H1 (cell line): Measurements from ENCODE around the gene RFX3. TPM values are rescaled to one million over a fixed set of nuclear protein-coding genes. Genes with fewer than 3 reads are reported as not detected.

Experiments used
- CTBP2 ChIP-seq: IDR thresholded peaks from 2 replicates; pipeline ENCODE4 v1.7.0; 2011; ENCODE audit warnings: borderline replicate concordance, mild to moderate bottlenecking, moderate library complexity, mixed read lengths, low read length; ENCODE audit not compliant: insufficient read depth, insufficient read length
- HDAC2 ChIP-seq, 2 experiments: fragments of 300-600 bp in 1 of 2; sonication (generic) in 1 of 2; IDR thresholded peaks; 2 replicates each; pipeline ENCODE4 v1.6.1; 2011 to 2012; ENCODE audit warnings: low read depth in 2 of 2, low read length in 2 of 2, mild to moderate bottlenecking in 2 of 2, moderate library complexity in 2 of 2, borderline replicate concordance in 1 of 2, inconsistent platforms in 1 of 2
- JUN ChIP-seq: IDR thresholded peaks from 2 replicates; pipeline ENCODE4 v1.6.1; 2011; ENCODE audit warnings: low read depth, mild to moderate bottlenecking, improper control_type of control experiment, low read length
- JUND ChIP-seq: IDR thresholded peaks from 2 replicates; pipeline ENCODE4 v1.6.1; 2011; ENCODE audit warnings: mild to moderate bottlenecking, improper control_type of control experiment, low read length
- RNF2 ChIP-seq: fragments of 200-900, 300-1000 bp; sonication (generic); IDR thresholded peaks from 2 replicates; pipeline ENCODE4 v1.7.1; 2016; ENCODE audit warnings: borderline replicate concordance, low read depth, mild to moderate bottlenecking, antibody characterized with exemption, low read length; ENCODE audit not compliant: poor library complexity, severe bottlenecking; ENCODE audit errors: missing control alignments
- polyA plus RNA-seq, 7 experiments: library from polyadenylated mRNA; depleted of rRNA in 3 of 7; stranded (reverse) in 5 of 7; unstranded in 2 of 7; fragments of >200 nt in 5 of 7; fragments of 200-250 nt in 2 of 7; gene quantifications; 1 replicate in 5 of 7; 2 replicates in 1 of 7; 4 replicates in 1 of 7; pipeline versions ENCODE4 v1.2.1 to v1.2.3, GENCODE V29; 2011 to 2013; ENCODE audit warnings: missing spikeins in 2 of 7, mixed read lengths in 2 of 7
- total RNA-seq: library from RNA; stranded (reverse); fragmentation: NEBNext Ultra II Directional; extraction: Animal tissue kit (Norgen Biotek cat#: 25700); gene quantifications from 2 replicates; pipeline ENCODE4 v1.2.1, GENCODE V29; 2021

Gene RFX3
- total and polyA plus RNA-seq, 2 of the 8 experiments (the other 6 are each of a cell fraction or from before 2014, with no cell fraction given): 4.9 to 22.6 TPM

GRCh38 chr9:3246241-3246640 is 279.6 kb downstream of the RFX3 start (continued):
- TF ChIP-seq JUND (no peak), JUN (no peak), HDAC2 (IDR thresholded peaks at IDR 0.05; ENCODE audit: borderline replicate concordance in 1 of 2, low read depth in 2 of 2, low read length in 2 of 2) (no peak), CTBP2 (no peak), RNF2 (no peak)
